ENCODE measurements around the gene RREB1.

The RREB1 gene

GRCh38 chr6:7165002-7165889, 57.5 kb downstream of the RREB1 start:
- no peak for DNase-seq

DNA sequence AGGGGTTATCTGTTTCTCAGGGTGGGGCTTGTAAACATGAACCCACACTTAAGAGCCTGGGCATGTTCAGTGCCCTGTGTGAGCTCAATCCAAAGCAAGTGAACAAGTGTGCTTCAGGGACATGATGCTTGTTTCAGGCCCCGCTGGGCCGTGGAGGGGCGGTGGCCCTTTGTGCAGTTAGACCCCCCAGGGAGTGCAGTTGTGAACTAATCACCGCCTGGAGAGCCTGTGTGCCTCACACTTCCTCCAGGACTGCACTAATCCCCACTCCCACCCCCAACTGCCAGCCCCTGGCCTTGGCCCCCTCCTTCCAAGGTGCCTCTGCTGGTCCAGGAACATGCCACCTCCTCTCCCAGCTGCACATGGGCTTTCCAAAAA, 58.1 kb downstream of the RREB1 start:
- DNase-seq: no peak

- no peak for DNase-seq
Observed at GRCh38 chr6:7166410-7167293, 58.9 kb downstream of the RREB1 start.

DNA sequence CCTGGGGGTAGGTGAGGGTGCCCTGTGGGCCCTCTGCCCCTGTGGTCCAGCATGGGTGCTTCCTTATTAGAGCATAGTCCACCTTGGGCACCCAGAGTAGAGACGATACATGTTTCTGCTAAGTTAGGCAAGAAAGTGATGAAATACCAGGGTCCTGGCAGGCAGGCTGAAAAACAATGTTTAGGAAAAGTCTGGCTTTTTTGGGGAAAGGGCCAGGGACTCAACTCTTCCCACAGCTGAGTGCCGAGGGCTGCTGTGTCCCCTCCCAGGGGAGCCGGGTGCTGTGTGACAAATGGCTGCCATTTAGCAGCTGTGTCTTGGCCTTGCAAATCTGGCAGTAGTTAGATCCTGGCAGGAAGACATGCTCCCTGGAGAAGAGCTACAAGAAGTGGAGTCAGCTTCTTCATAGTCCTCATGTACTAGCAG, 61.5 kb downstream of the RREB1 start:
- no peak for DNase-seq

- no peak for DNase-seq
Observed at GRCh38 chr6:7170117-7170732, 62.5 kb downstream of the RREB1 start.

- no peak for DNase-seq
Observed at GRCh38 chr6:7171119-7171518, 63.4 kb downstream of the RREB1 start.

DNA sequence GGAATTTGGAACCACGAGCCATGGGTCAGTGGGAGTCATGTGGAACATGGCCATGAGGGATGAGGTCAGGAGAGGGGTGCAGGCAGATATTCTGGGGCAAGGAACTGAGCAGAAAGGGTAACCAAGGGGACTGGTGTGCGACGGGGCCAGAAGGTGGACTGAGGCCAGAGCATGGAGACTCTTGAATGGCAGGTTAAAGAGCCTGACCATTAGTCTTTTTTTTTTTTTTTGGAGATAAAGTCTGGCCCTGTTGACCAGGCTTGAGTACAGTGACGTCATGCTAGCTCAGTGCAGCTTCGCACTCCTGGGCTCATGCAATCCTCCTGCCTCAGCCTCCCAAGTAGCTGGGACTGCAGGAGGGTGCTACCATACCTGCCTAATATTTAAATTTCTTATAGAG, 64.0 kb downstream of the RREB1 start:
- DNase-seq: no peak

GRCh38 chr6:7172649-7173048, 64.9 kb downstream of the RREB1 start:
- no peak for DNase-seq

DNA sequence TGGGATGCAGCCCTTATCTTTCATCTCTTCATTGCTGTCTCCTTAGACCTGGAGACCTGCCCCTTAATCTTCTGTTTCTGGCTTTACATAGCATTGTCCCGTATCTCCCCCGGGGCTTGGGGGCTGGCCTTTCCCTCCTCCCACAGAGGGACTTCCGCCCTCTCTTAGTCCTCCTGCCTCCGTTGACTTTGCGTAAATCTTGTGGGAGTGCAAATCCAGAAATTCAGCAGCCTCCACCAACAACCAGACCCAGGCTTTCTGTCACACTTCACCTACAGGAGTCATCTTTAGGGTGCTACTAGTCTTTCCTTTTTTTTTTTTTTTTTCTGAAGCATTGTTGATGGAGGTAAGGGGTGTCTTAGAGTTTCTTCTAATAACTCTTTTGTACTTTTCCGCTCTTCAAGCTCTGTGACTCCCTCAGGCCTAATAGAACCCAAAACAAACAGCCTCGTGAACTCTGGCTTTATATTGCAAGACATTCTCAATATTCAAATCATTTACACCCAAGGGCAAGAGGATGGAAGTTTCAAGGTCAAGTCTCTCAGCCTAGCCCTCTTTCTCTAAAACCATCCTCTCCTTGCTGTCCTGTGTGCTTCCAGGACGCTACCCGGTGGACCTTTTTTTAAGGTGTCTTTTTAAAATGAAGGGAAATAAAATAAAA, 66.2 kb downstream of the RREB1 start:
- no peak for DNase-seq

GRCh38 chr6:7175462-7175861, 67.7 kb downstream of the RREB1 start:
- DNase-seq: no peak

- DNase-seq: no peak
Observed at GRCh38 chr6:7176208-7176607, 68.4 kb downstream of the RREB1 start.

- DNase-seq: no peak
Observed at GRCh38 chr6:7178280-7178679, 70.5 kb downstream of the RREB1 start.

DNA sequence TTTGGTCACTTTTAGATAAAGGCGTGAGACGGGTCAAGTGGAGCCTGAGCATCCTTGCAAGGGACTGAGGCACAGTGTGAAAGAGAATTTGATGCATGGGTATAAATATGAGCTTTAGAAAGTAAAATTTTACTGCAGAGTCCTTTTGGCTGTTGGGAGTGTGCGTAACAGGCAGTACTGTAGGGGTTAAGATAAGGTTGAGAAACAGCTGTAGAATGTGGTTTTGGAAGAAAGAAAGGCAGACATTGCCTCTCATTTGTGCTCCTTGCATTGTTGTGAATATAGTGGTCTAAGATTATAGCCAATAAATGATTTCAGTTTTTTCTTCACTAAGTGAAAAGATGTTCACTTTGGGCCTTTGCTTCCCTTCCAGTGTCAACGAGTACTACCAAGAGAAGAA, 73.0 kb downstream of the RREB1 start:
- DNase-seq: no peak

DNA sequence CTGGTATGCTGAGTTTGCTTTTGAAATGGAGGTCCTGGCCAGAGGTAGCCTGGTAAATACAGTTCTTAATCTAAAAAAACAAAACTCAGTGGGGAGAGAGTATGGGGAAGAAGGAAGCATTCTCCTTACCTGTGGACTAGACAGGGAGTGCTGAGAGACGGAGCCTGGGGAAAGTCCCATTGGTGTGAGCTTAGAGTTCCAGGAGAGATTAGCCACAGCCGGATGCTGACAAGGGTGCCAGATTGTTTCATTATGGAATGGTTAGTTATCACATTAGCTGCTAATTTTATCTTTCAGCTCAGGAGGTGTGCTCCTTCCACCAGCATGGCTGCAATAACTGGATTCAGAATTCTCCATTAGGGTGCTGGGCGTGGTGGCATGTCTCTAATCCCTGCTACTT, 75.9 kb downstream of the RREB1 start:
- no peak for DNase-seq

GRCh38 chr6:7184502-7184901, 76.7 kb downstream of the RREB1 start:
- DNase-seq: no peak

- no peak for DNase-seq
Observed at GRCh38 chr6:7185561-7185960, 77.8 kb downstream of the RREB1 start.

DNA sequence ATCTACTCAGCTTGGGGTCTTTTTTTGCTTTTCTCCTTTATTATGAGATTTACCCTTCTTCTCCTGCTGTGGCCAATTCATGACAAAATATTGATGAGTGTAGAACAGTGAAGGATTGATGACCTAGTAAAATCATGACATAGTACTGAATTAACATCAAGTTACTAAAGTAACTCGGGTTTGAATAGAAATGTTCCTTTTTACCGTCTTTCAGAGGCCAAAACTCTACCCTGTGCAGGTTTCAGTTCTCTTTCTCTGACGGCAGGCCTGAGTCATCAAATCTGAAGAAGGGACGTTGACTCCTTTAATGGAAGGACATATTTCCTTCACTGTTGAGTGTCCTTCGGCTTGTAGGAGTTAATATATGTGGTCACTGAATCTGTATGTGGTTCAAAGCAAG, 80.7 kb downstream of the RREB1 start:
- no peak for DNase-seq

GRCh38 chr6:7189101-7189758, 81.5 kb downstream of the RREB1 start:
- no peak for DNase-seq

GRCh38 chr6:7190791-7191190, 83.0 kb downstream of the RREB1 start:
- DNase-seq: no peak

DNA sequence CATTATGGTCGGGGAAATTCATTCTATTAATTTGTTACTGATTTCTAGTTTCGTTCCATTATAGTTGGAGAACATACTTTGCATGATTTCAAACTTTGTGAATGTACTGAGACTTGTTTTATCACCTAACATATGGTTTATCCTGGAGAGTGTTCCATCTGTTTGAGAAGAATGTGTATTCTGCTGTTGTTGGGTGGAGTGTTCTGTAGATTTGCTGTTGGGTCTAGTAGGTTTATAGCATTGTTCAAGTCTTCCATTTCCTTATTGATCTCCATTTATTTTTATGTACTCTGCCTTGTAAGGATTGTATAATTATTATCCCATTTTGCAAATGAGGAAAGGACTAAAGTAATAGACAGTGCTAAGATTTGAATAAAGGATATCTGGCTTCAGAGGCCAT, 85.4 kb downstream of the RREB1 start:
- DNase-seq: no peak

DNA sequence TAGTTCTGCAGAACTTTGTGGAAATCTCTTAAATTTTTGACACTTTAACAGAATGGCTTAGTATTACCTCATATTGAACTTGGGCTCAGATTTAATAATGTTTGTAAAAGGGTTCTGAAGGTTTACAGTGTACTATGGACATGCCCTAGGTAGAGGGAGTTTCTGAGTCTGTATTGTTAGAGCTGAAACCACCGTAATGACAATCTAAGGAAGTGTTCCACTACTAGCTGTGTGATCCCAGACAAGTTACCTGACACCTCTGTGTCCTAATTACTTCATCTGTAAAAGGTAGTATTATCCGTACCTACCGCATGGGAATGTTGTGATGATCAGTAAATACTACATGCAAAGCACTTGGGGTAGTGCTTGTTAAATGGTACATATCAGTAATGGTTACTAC, 86.9 kb downstream of the RREB1 start:
- DNase-seq: no peak

- DNase-seq: no peak
Observed at GRCh38 chr6:7195339-7196018, 87.7 kb downstream of the RREB1 start.

Data from activated CD4-positive, alpha-beta T cell treated with anti-CD3 and anti-CD28 coated beads for 4 hours (primary cell).